Measurements from ENCODE around the gene EXOC8.

The EXOC8 gene

GRCh38 chr1:231381729-231382128 is 44.1 kb upstream of the EXOC8 start:
- TF ChIP-seq, protein P1, sequence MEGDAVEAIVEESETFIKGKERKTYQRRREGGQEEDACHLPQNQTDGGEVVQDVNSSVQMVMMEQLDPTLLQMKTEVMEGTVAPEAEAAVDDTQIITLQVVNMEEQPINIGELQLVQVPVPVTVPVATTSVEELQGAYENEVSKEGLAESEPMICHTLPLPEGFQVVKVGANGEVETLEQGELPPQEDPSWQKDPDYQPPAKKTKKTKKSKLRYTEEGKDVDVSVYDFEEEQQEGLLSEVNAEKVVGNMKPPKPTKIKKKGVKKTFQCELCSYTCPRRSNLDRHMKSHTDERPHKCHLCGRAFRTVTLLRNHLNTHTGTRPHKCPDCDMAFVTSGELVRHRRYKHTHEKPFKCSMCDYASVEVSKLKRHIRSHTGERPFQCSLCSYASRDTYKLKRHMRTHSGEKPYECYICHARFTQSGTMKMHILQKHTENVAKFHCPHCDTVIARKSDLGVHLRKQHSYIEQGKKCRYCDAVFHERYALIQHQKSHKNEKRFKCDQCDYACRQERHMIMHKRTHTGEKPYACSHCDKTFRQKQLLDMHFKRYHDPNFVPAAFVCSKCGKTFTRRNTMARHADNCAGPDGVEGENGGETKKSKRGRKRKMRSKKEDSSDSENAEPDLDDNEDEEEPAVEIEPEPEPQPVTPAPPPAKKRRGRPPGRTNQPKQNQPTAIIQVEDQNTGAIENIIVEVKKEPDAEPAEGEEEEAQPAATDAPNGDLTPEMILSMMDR (conservative IDR thresholded peaks at IDR 0.05; ENCODE audit: low read depth, low read length): no peak
- no peak for DNase-seq (ENCODE audit: low read depth)
- no peak overlapping the region for H3K4me3 ChIP-seq (ENCODE audit: low read length)

DNA sequence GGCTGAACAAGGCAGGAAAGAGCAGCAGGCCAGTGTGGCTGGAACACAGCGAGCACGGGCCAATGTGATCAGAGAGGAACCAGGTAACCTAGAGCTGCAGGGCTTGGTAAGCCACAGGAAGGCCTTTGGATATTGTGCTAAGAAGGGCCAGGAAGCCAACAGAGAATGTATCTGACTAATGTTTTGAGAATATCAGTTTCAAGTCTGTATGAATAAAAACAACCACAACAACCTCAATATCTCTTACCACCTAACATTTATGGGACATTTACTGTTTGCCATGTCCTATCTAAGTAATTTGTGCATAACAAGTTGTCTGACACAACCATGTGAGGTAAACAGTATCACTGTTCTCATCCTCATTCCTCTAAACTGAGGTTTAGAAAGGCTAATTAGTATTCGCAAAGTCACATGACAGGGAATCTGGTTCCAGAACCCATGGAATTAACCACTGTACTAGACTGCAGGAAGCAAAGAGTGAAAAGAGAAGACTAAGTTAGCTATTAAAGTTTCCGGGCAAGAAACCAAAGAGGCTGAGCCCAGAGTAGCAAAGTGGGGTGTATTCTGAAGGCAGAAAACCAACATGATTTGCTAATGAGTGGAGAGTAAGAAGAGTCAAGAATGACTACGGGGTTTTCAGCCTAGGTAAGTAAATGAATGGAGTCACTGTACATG is 39.4 kb upstream of the EXOC8 start:
- no peak overlapping the region for H3K4me3 ChIP-seq (ENCODE audit: low read length)
- no peak for DNase-seq (ENCODE audit: low read depth)
- TF ChIP-seq, protein P1 (conservative IDR thresholded peaks at IDR 0.05; ENCODE audit: low read depth, low read length): no peak

DNA sequence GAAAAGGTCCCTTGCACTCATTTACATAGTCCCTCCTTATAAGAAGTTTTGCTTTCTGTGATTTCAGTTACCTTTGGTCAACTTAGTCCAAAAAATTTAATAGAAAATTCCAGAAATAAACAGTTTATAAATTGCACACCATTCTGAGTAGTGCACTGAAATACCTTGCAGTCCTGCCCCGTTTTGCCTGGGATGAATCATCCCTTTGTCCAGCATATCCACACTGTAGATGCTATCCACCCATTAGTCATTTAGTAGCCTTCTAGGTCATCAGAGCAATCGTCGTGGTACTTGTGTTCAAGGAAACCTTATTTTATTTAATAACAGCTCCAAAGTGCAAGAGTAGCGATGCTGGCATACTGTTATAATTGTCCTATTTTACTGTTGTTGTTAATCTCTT is 38.4 kb upstream of the EXOC8 start:
- TF ChIP-seq, protein P1 (conservative IDR thresholded peaks at IDR 0.05; ENCODE audit: low read depth, low read length): no peak
- DNase-seq (ENCODE audit: low read depth): no peak
- no peak overlapping the region for H3K4me3 ChIP-seq (ENCODE audit: low read length)

GRCh38 chr1:231374394-231374793 is 36.7 kb upstream of the EXOC8 start:
- H3K4me3 ChIP-seq (ENCODE audit: low read length): no peak overlapping the region
- TF ChIP-seq, protein P1 (conservative IDR thresholded peaks at IDR 0.05; ENCODE audit: low read depth, low read length): no peak
- DNase-seq (ENCODE audit: low read depth): no peak

DNA sequence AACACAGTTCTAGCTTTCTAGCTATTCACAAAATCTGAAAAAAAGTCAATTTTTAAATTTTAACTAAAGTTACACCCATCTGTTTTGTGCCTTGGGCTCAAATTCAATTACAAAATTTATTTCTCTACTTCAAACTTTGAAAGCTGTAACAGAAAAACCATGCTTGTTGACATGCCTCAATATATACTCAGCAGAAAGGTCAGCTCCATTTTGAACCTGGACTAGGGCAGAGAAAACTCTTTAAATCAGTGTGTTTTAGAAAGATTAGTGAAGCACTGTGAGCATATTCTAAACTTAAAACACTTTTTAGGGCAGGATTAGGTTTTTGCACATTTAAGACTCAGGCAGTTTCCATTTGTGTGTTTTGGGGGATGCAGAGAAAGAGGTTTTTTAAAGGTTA is 34.8 kb upstream of the EXOC8 start:
- TF ChIP-seq, protein P1 (conservative IDR thresholded peaks at IDR 0.05; ENCODE audit: low read depth, low read length): no peak
- DNase-seq (ENCODE audit: low read depth): no peak
- no peak overlapping the region for H3K4me3 ChIP-seq (ENCODE audit: low read length)

- no peak for DNase-seq (ENCODE audit: low read depth)
- TF ChIP-seq, protein P1 (conservative IDR thresholded peaks at IDR 0.05; ENCODE audit: low read depth, low read length): no peak
- no peak overlapping the region for H3K4me3 ChIP-seq (ENCODE audit: low read length)
These were observed 31.6 kb upstream of the EXOC8 start for GRCh38 chr1:231369282-231369681.

DNA sequence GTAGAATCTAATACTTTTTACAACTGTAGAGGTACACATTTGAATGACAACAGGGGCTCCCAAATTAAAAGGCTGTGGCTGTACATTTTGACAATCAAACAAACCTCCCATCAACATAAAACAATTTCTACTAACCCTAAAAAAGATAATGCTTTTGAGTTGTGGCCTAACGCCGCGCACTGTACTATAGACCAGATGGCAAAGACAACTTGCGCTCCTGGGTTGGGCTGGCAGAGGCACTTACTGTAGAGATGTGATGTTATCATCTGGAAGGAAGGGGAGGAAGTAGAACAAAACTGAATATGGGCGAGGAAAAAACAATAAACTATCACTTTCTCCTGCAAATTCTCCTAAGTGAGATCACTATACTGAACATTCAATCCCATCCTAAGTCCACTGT is 26.5 kb upstream of the EXOC8 start:
- no peak for DNase-seq (ENCODE audit: low read depth)
- no peak overlapping the region for H3K4me3 ChIP-seq (ENCODE audit: low read length)
- TF ChIP-seq, protein P1 (conservative IDR thresholded peaks at IDR 0.05; ENCODE audit: low read depth, low read length): no peak

All from retinal pigment epithelial cell (primary cell).